Left ventricle myocardium inferior (tissue), 1 donor: Measurements from ENCODE around the gene PARP16. TPM values are rescaled to one million over a fixed set of nuclear protein-coding genes. Genes with fewer than 3 reads are reported as not detected.
"Not testable (repeated sequence)": the region's sequence is repeated elsewhere in the genome, so short reads cannot be mapped to it uniquely, and the experiment has no call there.

Experiments used
- DNase-seq: peaks from one replicate; pipeline ENCODE4 v3.0.0-alpha.2; 2020
- H3K27ac ChIP-seq: fragments of 200-600 bp; replicated peaks from 2 replicates; pipeline ENCODE4 v1.8.0; 2021
- H3K27me3 ChIP-seq: fragments of 200-600 bp; 2 replicates; pipeline ENCODE4 v1.8.0; 2021; ENCODE audit warnings: low read depth
- H3K36me3 ChIP-seq: fragments of 200-600 bp; 2 replicates; pipeline ENCODE4 v1.8.0; 2021
- H3K4me1 ChIP-seq: fragments of 200-600 bp; 2 replicates; pipeline ENCODE4 v1.8.0; 2021
- H3K4me3 ChIP-seq: fragments of 200-600 bp; 2 replicates; pipeline ENCODE4 v1.8.0; 2021; ENCODE audit warnings: mild to moderate bottlenecking, moderate library complexity
- H3K9me3 ChIP-seq: fragments of 200-600 bp; replicated peaks from 2 replicates; pipeline ENCODE4 v1.8.0; 2021
- CTCF ChIP-seq: fragments of 200-600 bp; IDR thresholded peaks from 2 replicates; pipeline ENCODE4 v1.8.0; 2021; ENCODE audit warnings: antibody characterized with exemption, mild to moderate bottlenecking, borderline replicate concordance
- intact Hi-C: fragments of 100-400 bp; cut with micrococcal nuclease; formaldehyde crosslinking; loops from one replicate; pipeline ENCODE4 v1.11.0; 2022
- total RNA-seq: library from RNA; stranded (reverse); fragmentation: NEBNext Ultra II Directional; extraction: Animal tissue kit (Norgen Biotek cat#: 25700); gene quantifications from one replicate; pipeline ENCODE4 v1.2.1, GENCODE V29; 2021
- donor health status: DM: no; HTN: yes; CAD: no; lungs with severe emphysema.

The PARP16 gene
- total RNA-seq, 1 donor from 2014 or later, result 4.6 TPM

DNA sequence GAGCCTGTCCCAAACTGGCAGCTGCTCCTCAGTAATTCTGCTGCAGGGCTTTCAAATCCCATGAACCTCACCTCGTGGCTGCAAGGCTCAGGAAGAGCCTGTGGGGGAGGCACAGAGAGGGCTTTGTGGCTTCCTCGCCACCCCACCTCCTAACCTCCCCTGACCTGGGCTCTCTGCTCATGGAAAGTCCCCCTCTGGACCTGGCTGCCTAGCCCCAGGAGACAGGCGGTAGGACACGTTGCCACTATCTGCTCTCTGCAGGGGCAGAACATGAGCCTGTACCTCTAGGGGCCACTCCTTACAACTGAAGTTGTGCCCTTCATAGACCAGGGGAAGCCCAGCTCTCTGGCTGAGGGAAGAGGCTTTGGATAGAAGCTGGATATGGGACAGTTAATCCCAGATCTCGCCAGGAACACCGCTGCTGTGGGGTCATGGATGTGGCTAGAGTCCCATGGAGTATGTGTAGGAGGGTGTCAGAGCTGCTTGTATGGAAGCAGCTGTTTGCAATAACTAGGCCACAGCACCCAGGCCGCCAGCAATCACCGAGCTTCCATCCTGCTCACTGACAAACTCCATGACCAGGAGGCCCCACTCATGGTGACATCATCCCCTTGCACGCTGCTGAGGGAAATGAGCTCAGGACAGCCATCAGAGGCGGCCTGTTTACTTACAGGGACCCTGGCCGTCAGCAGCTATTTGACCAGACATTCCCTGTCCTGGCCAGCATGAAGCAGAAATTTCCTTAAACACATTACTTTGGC lies 41.4 kb downstream of the PARP16 start:
- intact Hi-C loops, result no loop called here

DNA sequence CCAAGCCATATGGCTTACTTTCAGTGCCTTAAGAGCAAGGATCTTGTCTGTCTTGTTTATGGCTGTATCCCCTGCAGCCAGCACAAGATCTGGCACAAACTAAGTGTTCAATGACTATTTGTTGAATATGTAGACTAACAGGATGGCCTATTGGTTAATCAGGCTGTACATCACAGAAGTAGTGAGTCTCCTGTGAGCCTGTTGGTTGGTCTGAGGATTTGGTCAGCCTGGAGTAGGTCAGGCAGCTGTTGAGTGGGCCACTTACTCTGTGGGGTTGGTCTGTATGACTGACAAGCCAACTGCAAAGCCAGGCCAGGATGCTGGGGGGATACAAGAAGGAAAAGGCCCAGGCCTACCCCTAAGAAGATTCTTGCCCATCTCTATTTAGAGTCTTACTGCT lies 42.0 kb downstream of the PARP16 start:
- H3K4me1 ChIP-seq, result peaks cover 28% of the 10 kb centered on the region
- intact Hi-C loops, result no loop called here
- H3K27me3 ChIP-seq, result no peaks in the 10 kb centered on the region
- DNase-seq, result no peak
- H3K27ac ChIP-seq, result peak overlapping the region; percentile 77
- H3K4me3 ChIP-seq, result no peak overlapping the region
- no peaks in the 10 kb centered on the region for H3K36me3 ChIP-seq
- H3K9me3 ChIP-seq, result no peaks in the 10 kb centered on the region
- no peak for TF ChIP-seq CTCF

More for the DNA sequence above, 41.4 kb downstream of the PARP16 start:
- peaks cover 28% of the 10 kb centered on the region for H3K4me1 ChIP-seq
- no peak for TF ChIP-seq CTCF
- no peaks in the 10 kb centered on the region for H3K27me3 ChIP-seq
- peak overlapping the region; percentile 77 for H3K27ac ChIP-seq
- peak; percentile 85 for DNase-seq
- no peaks in the 10 kb centered on the region for H3K36me3 ChIP-seq
- H3K9me3 ChIP-seq, result no peaks in the 10 kb centered on the region
- no peak overlapping the region for H3K4me3 ChIP-seq

GRCh38 chr15:65236443-65236842 lies 50.2 kb downstream of the PARP16 start:
- H3K4me3 ChIP-seq, H3K4me1 ChIP-seq, H3K9me3 ChIP-seq, intact Hi-C loops, H3K36me3 ChIP-seq, H3K27me3 ChIP-seq, DNase-seq: not testable (repeated sequence)
- peak overlapping the region; percentile 3 for H3K27ac ChIP-seq

DNA sequence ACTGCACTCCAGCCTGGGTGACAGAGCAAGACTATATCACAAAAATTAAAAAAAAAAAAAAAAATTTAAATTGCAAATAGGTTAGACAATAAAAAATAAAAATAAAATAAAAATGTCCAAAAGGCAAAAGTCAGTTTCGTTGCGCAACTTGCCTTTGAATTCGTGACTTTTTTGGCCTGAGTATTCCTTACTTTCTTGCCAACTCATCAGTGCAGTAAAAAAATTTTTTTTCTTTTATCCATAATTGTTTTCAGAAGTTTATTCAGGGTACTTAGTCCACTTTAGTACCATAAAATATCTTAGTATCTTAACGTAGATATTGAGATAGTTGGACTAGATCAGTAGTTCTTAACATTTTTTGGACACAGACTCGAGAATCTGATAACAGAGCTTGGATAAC lies 53.0 kb downstream of the PARP16 start:
- Histone ChIP-seq H3K27me3 (no peaks in the 10 kb centered on the region), H3K4me3 (no peak overlapping the region), H3K4me1 (no peaks in the 10 kb centered on the region), H3K9me3 (no peaks in the 10 kb centered on the region), H3K27ac (peak overlapping the region; percentile 19), H3K36me3 (no peaks in the 10 kb centered on the region)
- no peak for TF ChIP-seq CTCF
- no peak for DNase-seq
- intact Hi-C loops, result no loop called here

GRCh38 chr15:65232520-65232919 lies 54.2 kb downstream of the PARP16 start:
- no peak overlapping the region for H3K27ac ChIP-seq
- no peak for TF ChIP-seq CTCF

DNA sequence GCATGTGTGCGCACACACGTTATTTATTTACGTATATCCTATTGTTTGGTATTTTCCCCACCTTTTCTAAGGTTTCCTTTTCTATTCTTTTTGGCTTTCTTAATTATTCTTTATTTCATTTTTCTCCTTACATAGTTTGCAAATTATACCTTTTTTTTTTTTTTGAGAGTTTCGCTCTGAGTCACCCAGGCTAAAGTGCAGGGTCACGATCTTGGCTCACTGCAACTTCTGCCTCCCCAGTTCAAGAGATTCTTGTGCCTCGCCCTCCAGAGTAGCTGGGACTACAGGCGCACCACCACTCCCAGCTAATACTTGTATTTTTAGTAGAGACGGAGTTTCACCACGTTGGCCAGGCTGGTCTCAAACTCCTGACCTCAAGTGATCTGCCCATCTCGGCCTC lies 55.4 kb downstream of the PARP16 start:
- H3K9me3 ChIP-seq, result no peaks in the 10 kb centered on the region
- H3K4me1 ChIP-seq, result no peaks in the 10 kb centered on the region
- H3K36me3 ChIP-seq, result no peaks in the 10 kb centered on the region
- H3K4me3 ChIP-seq, result no peak overlapping the region
- H3K27ac ChIP-seq, result no peak overlapping the region
- intact Hi-C loops, result no loop called here
- TF ChIP-seq CTCF, result no peak
- no peaks in the 10 kb centered on the region for H3K27me3 ChIP-seq
- no peak for DNase-seq

More at GRCh38 chr15:65232520-65232919, 54.2 kb downstream of the PARP16 start:
- no peaks in the 10 kb centered on the region for H3K36me3 ChIP-seq
- H3K4me3 ChIP-seq, result no peak overlapping the region
- no peak for DNase-seq
- no peaks in the 10 kb centered on the region for H3K27me3 ChIP-seq
- no peaks in the 10 kb centered on the region for H3K9me3 ChIP-seq
- H3K4me1 ChIP-seq, result no peaks in the 10 kb centered on the region
- intact Hi-C loops, result no loop called here

DNA sequence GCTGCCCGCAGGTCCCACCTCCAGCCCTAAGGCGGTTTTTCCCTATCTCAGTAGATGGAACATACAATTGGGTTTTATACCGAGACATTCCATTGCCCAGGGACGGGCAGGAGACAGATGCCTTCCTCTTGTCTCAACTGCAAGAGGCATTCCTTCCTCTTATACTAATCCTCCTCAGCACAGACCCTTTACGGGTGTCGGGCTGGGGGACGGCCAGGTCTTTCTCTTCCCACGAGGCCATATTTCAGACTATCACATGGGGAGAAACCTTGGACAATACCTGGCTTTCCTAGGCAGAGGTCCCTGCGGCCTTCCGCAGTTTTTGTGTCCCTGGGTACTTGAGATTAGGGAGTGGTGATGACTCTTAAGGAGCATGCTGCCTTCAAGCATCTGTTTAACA lies 59.8 kb downstream of the PARP16 start:
- H3K9me3 ChIP-seq, H3K4me1 ChIP-seq, intact Hi-C loops, DNase-seq, H3K27ac ChIP-seq, H3K4me3 ChIP-seq, H3K36me3 ChIP-seq, H3K27me3 ChIP-seq: not testable (repeated sequence)
